ENCODE measurements around the gene EGFL7.

Gene EGFL7

DNA sequence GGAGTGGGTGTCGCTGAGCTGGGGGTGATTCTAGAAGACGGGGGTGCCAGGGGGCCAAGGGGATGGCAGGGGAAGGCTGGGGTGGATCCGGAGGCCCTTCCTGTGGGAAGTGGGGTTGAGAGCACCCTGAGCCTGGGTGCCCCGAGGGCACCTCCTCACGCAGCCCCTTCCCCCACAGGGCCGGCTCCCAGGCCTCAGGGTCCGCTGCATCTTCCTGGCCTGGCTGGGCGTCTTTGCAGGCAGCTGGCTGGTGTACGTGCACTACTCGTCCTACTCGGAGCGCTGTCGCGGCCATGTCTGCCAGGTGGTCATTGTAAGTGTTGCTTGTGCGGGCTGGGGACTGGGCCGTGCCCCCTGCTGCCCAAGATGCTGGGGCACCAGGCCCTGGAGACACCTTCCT lies 54.7 kb downstream of the EGFL7 start:
- DNase-seq (ENCODE audit: low read depth in 2 of 2): no peak

DNA sequence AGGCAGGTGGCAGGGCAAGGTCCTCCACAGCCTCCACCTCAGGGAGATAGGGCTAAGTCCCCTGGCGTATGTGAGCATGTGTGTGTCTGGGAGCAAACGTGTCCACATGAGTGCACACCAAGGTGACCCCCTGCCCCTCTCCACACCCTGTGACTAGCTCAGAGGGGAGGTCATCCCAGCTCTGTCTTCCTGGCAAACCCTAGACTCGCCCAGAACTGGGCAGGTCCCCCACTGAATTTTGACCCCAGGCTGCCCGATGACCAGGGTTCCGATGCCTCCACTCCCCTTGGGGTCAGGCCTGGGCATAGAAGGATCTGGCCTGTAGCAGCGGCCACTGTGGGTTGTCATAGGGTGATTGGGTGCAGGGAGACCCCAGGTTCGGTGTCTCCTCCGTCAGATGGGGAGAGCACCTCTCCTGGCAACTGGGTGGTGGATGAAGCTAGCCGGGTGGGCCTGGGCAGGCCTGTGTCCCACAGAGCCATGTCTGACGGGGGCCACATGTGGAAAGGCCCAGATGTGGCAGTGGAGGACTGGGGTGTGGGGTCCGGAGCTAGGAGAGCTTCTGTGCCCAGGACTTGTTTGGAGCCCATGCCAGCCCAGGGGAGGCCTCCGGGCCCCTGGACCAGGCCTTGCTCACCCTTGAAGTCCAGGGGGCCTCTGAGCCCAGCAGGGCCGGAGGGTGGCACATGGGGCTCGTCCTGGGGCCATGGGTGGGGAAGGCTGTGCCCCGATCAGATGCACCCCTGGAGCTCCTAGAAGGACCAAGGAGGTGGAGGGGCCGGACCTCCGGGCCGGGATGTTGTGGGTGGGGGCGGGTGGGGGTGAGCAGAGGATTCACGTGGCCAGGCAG lies 55.9 kb downstream of the EGFL7 start:
- DNase-seq (ENCODE audit: low read depth in 2 of 2): no peak

DNA sequence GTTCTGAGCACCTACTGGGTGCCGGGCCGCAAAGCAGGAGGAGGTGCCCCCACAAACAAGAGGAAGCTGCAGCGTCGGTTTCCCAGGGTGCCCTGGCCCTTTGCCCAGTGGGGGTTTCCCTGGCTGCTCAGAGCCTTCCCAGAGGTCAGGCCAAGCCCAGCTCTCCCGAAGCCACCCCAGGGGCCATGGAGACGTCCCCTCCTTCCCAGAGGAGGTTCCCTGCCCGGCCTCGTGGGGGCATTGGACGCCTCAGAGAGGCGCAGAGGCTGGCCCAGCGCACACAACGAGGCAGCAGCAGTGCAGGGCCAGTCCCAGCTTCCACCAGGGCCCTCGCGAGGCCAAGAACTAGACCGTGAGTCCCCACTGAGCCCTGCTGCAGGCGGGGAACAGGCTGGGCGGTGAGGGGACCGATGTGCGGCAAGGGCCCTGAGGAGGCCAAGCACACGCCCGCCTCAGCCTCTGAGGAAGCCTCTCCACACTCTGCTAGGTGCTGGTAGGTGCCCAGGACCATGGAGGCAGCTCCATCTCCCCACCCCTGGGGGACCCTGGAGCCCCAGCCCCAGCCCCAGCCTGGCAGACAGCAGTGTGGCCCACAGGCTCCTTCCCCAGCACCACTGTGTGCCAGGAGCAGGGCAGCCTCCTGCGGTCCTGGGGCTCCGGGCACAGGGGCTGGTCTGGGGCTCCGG lies 56.6 kb downstream of the EGFL7 start:
- no peak for DNase-seq (ENCODE audit: low read depth in 2 of 2)

DNA sequence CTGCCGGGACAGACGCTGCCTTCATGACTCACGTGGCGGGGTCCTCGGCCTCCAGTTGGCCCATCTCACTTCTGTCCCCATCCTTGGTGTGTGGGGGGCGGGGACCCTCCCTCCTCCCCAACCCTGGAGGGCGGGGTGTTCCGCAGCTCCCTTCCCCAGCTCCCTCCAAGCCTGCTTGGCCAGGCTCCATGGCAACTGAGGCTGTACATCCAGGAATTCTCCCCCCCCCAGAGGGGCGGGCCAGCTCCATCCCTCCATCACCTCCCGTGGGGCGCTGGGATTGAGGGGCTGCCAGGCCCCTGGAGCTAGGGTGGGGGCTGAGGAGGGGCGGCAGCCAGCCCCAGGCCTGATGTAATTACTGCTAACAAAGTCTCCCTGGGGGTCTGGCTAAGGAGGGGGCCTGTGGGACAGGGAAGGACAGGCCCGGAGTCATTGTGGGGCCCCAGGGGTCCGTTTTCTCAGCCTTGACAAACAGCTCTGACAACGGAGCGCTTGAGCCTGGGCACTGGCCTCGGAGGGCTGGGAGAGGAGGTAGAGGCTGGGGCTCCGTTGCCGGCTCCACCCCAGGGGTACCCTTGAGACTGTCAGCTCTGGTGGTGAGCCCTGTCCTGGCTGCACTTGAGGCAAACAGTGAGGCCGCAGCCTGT lies 57.7 kb downstream of the EGFL7 start:
- DNase-seq (ENCODE audit: low read depth in 2 of 2): no peak

DNA sequence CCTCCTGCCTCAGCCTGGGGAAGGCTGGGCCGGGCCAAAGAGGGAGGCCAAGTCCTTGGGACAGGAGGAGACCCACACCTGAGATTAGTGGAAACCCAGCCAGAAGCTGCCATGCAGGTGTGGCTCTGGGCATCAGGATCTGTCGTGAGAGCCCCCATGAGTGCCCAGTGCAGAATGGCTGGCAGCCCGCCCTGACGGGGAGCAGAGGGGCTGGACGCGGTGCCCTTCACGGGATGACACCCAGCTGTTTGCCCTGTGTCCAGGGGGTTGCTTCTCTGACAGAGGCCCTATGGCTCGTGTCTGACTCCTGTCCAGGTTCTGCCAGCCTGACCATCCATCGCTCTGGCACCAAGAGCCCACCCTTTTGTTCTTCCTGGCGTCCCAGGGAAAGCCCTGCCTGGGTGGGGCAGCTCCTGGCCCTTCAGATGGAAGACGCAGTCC lies 58.2 kb downstream of the EGFL7 start:
- no peak for DNase-seq (ENCODE audit: low read depth in 2 of 2)

DNA sequence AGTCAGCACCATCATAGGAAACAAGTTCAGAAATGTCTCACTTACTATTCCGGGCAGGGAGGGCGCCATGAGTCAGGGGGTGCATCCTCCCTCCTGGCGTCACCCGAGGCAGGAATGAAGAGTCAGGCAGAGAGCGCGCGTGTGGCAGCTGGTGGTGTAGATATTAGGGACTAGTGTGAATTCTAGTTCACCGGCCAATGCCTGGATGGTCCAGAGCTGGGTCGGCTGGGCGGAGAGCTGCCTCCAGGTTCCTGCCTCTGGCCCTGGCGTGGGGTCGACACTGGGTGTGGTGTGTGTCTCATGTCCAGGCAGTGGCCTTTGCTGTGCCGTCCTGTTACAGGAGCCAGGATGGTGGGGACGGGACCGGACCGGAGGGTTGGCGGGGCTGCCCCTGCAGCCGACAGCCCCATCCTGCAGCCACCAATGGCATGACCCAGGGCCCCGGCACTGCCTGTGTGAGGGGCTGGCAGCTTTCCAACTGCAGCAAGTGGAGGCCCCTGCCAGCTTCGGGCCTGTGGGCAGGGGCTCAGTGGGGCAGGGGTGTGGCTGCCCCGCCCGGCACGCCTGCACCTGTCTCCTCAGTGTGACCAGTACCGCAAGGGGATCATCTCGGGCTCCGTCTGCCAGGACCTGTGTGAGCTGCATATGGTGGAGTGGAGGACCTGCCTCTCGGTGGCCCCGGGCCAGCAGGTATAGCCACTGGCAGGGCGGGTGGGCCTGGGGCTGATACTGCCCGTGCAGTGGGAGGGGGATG lies 58.8 kb downstream of the EGFL7 start:
- no peak for DNase-seq (ENCODE audit: low read depth in 2 of 2)

Measured in stimulated activated CD8-positive, alpha-beta memory T cell treated with anti-CD3 and anti-CD28 coated beads, Interleukin-2, amount 100 ng/mL, for 1 hour (primary cell).